HUES6 (cell line): ENCODE data around the gene USP20.

ENCODE experiments used
- H3K27ac ChIP-seq: 2 replicates; pipeline ENCODE4 v1.7.0; 2013; ENCODE audit warnings: low read depth, mild to moderate bottlenecking, low read length, inconsistent platforms
- H3K27me3 ChIP-seq: 2 replicates; pipeline ENCODE4 v1.6.1; 2013; ENCODE audit warnings: low read length; ENCODE audit not compliant: control insufficient read depth, insufficient read depth
- H3K36me3 ChIP-seq: 2 replicates; pipeline ENCODE4 v1.6.1; 2013; ENCODE audit warnings: low read length; ENCODE audit not compliant: control insufficient read depth, insufficient read depth
- H3K4me1 ChIP-seq: 2 replicates; pipeline ENCODE4 v1.6.1; 2013; ENCODE audit warnings: low read length; ENCODE audit not compliant: control insufficient read depth, insufficient read depth
- H3K4me3 ChIP-seq: 2 replicates; pipeline ENCODE4 v1.5.1; 2013; ENCODE audit warnings: low read depth, low read length
- H3K9ac ChIP-seq: one replicate; pipeline ENCODE4 v1.6.1; 2013; ENCODE audit warnings: mild to moderate bottlenecking, low read length
- H3K9me3 ChIP-seq: 2 replicates; pipeline ENCODE4 v1.6.1; 2013; ENCODE audit warnings: low read depth, low read length; ENCODE audit not compliant: control insufficient read depth, insufficient read depth

Gene USP20

GRCh38 chr9:129878291-129878690 is 43.0 kb downstream of the USP20 start:
- H3K27me3 ChIP-seq = no peaks in the 10 kb centered on the region
- no peaks in the 10 kb centered on the region for H3K9me3 ChIP-seq
- H3K27ac ChIP-seq = no peak overlapping the region
- peaks cover 4% of the 10 kb centered on the region; the same call in 1 of the 2 replicates for H3K4me1 ChIP-seq
- H3K9ac ChIP-seq = no peak overlapping the region
- no peak overlapping the region for H3K4me3 ChIP-seq
- H3K36me3 ChIP-seq = peaks cover 67% of the 10 kb centered on the region

DNA sequence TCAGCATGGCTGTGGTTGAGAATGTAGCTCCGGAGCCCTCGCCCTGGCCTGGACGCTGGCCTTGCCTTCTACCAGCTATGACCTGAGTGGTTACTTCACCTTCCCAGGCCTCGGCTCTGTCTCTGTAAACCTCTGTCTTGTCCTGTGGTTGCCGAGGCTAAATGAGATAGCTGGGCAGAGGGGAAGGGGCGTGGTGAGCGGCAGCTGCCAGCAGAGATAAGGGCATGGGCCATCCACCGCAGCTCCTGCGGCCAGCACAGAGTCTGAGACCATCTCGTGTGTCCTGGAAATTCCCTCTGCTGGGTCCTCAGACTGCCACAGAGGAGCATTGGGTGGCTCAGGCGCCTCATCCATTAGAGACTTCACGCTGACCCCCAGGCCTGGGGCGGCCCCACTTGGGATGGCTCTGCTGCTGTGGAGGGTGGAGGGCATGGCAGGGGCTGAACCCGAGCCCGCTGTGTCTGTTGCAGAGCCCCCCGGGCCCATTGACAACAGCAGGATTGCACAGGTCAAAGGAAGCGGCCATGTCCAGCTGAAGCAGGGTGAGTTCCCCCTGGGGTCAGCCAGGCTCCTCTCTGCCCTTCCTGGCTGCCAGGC is 43.9 kb downstream of the USP20 start:
- H3K36me3 ChIP-seq = peaks cover 61% of the 10 kb centered on the region

GRCh38 chr9:129879991-129880653 is 44.9 kb downstream of the USP20 start:
- Histone ChIP-seq H3K4me1 (peaks cover 15% of the 10 kb centered on the region), H3K27ac (no peak overlapping the region), H3K36me3 (peaks cover 52% of the 10 kb centered on the region), H3K27me3 (no peaks in the 10 kb centered on the region), H3K9me3 (no peaks in the 10 kb centered on the region), H3K9ac (no peak overlapping the region), H3K4me3 (no peak overlapping the region)

More for the DNA sequence above, 43.9 kb downstream of the USP20 start:
- H3K9me3 ChIP-seq = no peaks in the 10 kb centered on the region
- H3K4me3 ChIP-seq = no peak overlapping the region
- no peaks in the 10 kb centered on the region for H3K27me3 ChIP-seq
- no peak overlapping the region for H3K27ac ChIP-seq
- no peak overlapping the region for H3K9ac ChIP-seq
- peaks cover 7% of the 10 kb centered on the region for H3K4me1 ChIP-seq

GRCh38 chr9:129880654-129881546 is 45.6 kb downstream of the USP20 start:
- H3K9me3 ChIP-seq = no peaks in the 10 kb centered on the region
- peaks cover 20% of the 10 kb centered on the region for H3K4me1 ChIP-seq
- no peak overlapping the region for H3K27ac ChIP-seq
- no peak overlapping the region for H3K4me3 ChIP-seq
- H3K36me3 ChIP-seq = peaks cover 45% of the 10 kb centered on the region
- no peaks in the 10 kb centered on the region for H3K27me3 ChIP-seq
- no peak overlapping the region for H3K9ac ChIP-seq

- no peaks in the 10 kb centered on the region for H3K27me3 ChIP-seq
- H3K9ac ChIP-seq = no peak overlapping the region
- peaks cover 40% of the 10 kb centered on the region for H3K36me3 ChIP-seq
- H3K4me3 ChIP-seq = no peak overlapping the region
- H3K4me1 ChIP-seq = peaks cover 27% of the 10 kb centered on the region
- H3K27ac ChIP-seq = no peak overlapping the region
- H3K9me3 ChIP-seq = no peaks in the 10 kb centered on the region
Measured at GRCh38 chr9:129881547-129882324, 46.5 kb downstream of the USP20 start.

DNA sequence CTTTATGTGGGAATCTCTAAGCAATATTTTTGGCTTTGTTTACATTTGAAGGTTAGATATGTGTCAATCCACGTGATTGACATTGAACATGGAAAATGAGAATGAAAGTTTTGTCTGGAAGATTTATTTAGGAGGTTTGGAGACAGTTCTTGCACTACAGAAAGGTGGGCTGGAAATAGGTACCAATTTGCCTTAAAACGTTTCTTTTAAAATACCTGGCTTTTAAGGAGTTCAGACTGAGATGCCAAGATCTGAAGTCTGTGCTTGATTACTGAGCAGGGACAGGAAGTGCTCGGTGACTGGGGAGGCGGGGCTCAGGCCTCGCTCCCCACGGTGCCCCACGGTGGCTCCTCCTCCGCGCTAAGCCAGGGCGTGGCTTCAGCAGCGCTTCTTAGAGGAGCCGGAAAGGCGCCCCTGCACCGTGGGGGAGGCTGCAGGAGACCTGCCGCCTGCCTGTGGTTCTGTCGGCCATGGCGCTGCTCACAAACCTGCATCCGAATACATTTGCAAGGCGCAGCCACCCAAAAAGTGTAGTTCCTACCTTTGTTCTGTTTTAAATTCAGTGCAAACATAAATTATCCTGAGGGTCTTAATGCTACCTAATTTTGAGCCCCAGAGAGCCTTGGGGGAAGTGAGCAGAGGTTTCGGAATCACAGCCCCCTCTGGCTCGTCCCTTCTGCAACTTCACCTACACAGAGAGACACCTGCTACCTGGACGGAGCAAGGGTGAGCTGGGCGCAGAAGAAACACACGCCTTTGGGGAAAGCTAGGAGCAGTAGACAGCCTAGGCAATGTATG is 49.2 kb downstream of the USP20 start:
- H3K36me3 ChIP-seq = peaks cover 31% of the 10 kb centered on the region
- peaks cover 39% of the 10 kb centered on the region for H3K4me1 ChIP-seq
- H3K9ac ChIP-seq = peak overlapping the region; percentile 40
- H3K27ac ChIP-seq = peak overlapping the region; percentile 16; the same call in 1 of the 2 replicates
- H3K9me3 ChIP-seq = no peaks in the 10 kb centered on the region
- no peaks in the 10 kb centered on the region for H3K27me3 ChIP-seq
- peak overlapping the region; percentile 45 for H3K4me3 ChIP-seq

- Histone ChIP-seq H3K4me1 (peaks cover 44% of the 10 kb centered on the region), H3K9me3 (no peaks in the 10 kb centered on the region), H3K9ac (peak overlapping the region; percentile 40), H3K4me3 (peak overlapping the region; percentile 45), H3K27ac (no peak overlapping the region), H3K27me3 (no peaks in the 10 kb centered on the region), H3K36me3 (peaks cover 24% of the 10 kb centered on the region)
Measured at GRCh38 chr9:129885018-129885669, 49.9 kb downstream of the USP20 start.

DNA sequence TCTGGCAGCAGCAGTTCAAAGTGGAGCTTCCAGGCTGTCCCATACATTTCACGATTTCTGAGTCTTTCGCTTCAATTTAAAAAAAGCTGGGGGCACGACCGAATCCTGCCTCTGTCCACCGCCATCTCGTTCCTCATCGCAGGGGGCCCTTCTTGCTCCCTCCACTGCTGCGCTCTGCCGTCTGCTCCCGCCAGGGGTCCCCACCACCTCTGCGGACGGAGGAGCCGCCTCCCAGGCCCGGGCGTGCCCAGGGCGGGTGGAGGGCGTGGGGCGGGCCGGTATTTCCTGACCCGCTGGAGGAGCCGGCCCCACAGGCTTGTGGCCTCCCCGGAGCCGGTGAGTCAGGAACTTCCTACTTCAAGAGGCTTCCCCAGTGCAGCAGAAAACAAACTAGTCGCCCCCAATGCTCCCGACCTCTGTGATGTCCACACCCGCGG is 50.4 kb downstream of the USP20 start:
- Histone ChIP-seq H3K9me3 (no peaks in the 10 kb centered on the region), H3K27ac (no peak overlapping the region), H3K4me3 (peak overlapping the region; percentile 45), H3K4me1 (peaks cover 43% of the 10 kb centered on the region), H3K9ac (peak overlapping the region; percentile 40), H3K36me3 (peaks cover 18% of the 10 kb centered on the region), H3K27me3 (no peaks in the 10 kb centered on the region)

DNA sequence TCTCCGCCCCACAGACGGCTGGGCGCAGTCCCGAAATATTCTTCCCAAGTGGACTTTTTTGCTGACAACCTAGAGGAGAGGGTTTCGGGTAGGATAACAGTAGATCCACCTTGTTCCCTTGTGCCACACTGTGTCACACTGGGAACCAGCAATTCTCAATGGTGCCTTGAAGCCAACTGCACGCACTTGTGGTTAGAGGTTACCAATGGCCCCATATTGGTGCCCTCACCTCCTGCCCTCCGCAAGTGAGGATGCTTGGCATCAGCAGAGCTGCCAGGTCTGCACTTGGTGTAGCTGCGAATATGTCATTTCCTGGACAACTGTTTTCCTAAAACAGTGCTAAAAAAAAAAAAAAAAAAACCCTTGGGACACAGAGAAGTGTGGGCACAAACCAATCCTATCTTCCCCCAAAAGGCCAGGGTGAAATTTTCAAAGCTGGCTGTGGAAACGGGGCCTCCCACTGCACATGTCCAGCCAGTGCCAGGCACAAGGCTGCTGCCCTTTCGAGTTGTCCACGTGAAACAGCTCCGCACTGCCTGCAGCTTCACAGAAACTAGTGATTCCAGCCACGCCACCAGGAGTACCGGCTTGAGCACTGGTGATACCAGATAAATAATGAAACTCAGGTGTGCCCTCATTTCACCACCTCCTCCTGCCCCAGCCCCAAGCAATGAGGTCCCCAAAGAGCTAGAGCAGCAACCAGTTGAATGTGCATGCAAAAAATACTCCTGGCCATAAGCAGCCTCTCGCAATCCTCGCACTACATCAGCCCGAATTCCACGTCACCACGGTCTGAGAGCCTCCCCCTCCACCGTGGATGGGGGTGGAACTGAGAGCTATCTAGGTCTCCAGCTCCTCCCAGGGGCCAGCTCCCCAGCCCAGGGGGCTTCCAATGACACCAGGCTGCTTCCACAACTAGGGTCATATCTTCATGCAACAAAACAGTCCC is 51.2 kb downstream of the USP20 start:
- Histone ChIP-seq H3K4me3 (no peak overlapping the region; the same call in 1 of the 2 replicates), H3K9me3 (no peaks in the 10 kb centered on the region), H3K27me3 (no peaks in the 10 kb centered on the region), H3K36me3 (peaks cover 10% of the 10 kb centered on the region), H3K27ac (no peak overlapping the region), H3K9ac (no peak overlapping the region), H3K4me1 (peaks cover 40% of the 10 kb centered on the region)
